ENCODE measurements around the gene CTSH.

CTSH gene

GRCh38 chr15:78969687-78970349 lies 25.0 kb upstream of the CTSH start:
- H3K4me3 ChIP-seq (ENCODE audit: low read depth, low read length), result no peak overlapping the region
- TF ChIP-seq MAX (IDR thresholded peaks at IDR 0.05; ENCODE audit: low read depth, low read length), result no peak
- TF ChIP-seq CTCF (IDR thresholded peaks at IDR 0.05; ENCODE audit: low read depth, low read length), result no peak
- no peak for DNase-seq (ENCODE audit: low read depth)

- TF ChIP-seq CTCF (IDR thresholded peaks at IDR 0.05; ENCODE audit: low read depth, low read length) (no peak), MYC (IDR thresholded peaks at IDR 0.05; ENCODE audit: low read depth, low read length) (no peak), POLR2A (IDR thresholded peaks at IDR 0.05; ENCODE audit: extremely low read depth, insufficient read length) (no peak), MAX (IDR thresholded peaks at IDR 0.05; ENCODE audit: low read depth, low read length) (no peak)
- H3K4me3 ChIP-seq (ENCODE audit: low read depth, low read length), result no peak overlapping the region
- DNase-seq (ENCODE audit: low read depth), result no peak
These were observed 23.9 kb upstream of the CTSH start for GRCh38 chr15:78968539-78969271.

GRCh38 chr15:78968114-78968513 lies 23.3 kb upstream of the CTSH start:
- H3K4me3 ChIP-seq (ENCODE audit: low read depth, low read length), result no peak overlapping the region
- DNase-seq (ENCODE audit: low read depth), result no peak
- TF ChIP-seq MYC (IDR thresholded peaks at IDR 0.05; ENCODE audit: low read depth, low read length), result no peak
- TF ChIP-seq POLR2A (IDR thresholded peaks at IDR 0.05; ENCODE audit: extremely low read depth, insufficient read length), result no peak
- TF ChIP-seq MAX (IDR thresholded peaks at IDR 0.05; ENCODE audit: low read depth, low read length), result no peak
- no peak for TF ChIP-seq CTCF (IDR thresholded peaks at IDR 0.05; ENCODE audit: low read depth, low read length)

GRCh38 chr15:78960308-78960707 lies 15.5 kb upstream of the CTSH start:
- DNase-seq (ENCODE audit: low read depth), result no peak
- no peak overlapping the region for H3K4me3 ChIP-seq (ENCODE audit: low read depth, low read length)
- no peak for TF ChIP-seq MYC (IDR thresholded peaks at IDR 0.05; ENCODE audit: low read depth, low read length)
- TF ChIP-seq POLR2A (IDR thresholded peaks at IDR 0.05; ENCODE audit: extremely low read depth, insufficient read length), result no peak
- no peak for TF ChIP-seq MAX (IDR thresholded peaks at IDR 0.05; ENCODE audit: low read depth, low read length)
- no peak for TF ChIP-seq CTCF (IDR thresholded peaks at IDR 0.05; ENCODE audit: low read depth, low read length)

- no peak overlapping the region for H3K4me3 ChIP-seq (ENCODE audit: low read depth, low read length)
- no peak for DNase-seq (ENCODE audit: low read depth)
- TF ChIP-seq CTCF (IDR thresholded peaks at IDR 0.05; ENCODE audit: low read depth, low read length), result no peak
- no peak for TF ChIP-seq MYC (IDR thresholded peaks at IDR 0.05; ENCODE audit: low read depth, low read length)
- TF ChIP-seq POLR2A (IDR thresholded peaks at IDR 0.05; ENCODE audit: extremely low read depth, insufficient read length), result no peak
- TF ChIP-seq MAX (IDR thresholded peaks at IDR 0.05; ENCODE audit: low read depth, low read length), result no peak
These were observed 14.5 kb upstream of the CTSH start for GRCh38 chr15:78959360-78959759.

Data from NB4 (cell line).